Loucy (cell line): Measurements from ENCODE around the gene ARFGEF3.

Experiments
- CTCF ChIP-seq: fragments of 200-600 bp; sonication (generic); conservative IDR thresholded peaks from 2 replicates; pipeline ENCODE4 v1.5.1; 2014; ENCODE audit warnings: mild to moderate bottlenecking, antibody characterized with exemption, low read length
- EZH2phosphoT487 ChIP-seq: fragments of 200-600 bp; IDR thresholded peaks from 2 replicates; pipeline ENCODE4 v1.6.1; 2018; ENCODE audit warnings: antibody characterized with exemption, mild to moderate bottlenecking, moderate library complexity, borderline replicate concordance

- TF ChIP-seq CTCF: no peak
- TF ChIP-seq EZH2phosphoT487: no peak
These were observed 169.7 kb downstream of the ARFGEF3 start for GRCh38 chr6:138331444-138331843.
